Mucosa of gallbladder (tissue), 1 donor: ENCODE results near the gene POTEI. TPM values are rescaled to one million over a fixed set of nuclear protein-coding genes. Genes with fewer than 3 reads are reported as not detected.
"Not testable (repeated sequence)": the region's sequence is repeated elsewhere in the genome, so short reads cannot be mapped to it uniquely, and the experiment has no call there.

Source experiments
- DNase-seq: peaks from one replicate; pipeline ENCODE4 v3.0.0-alpha.2; 2020; ENCODE audit warnings: low spot score
- total RNA-seq: library from RNA; stranded (reverse); gene quantifications from one replicate; pipeline ENCODE4 v1.2.1, GENCODE V29; 2021
- donor health status: DM: no; HTN: no; CAD: no.

POTEI gene
- 0.03 TPM for total RNA-seq

DNA sequence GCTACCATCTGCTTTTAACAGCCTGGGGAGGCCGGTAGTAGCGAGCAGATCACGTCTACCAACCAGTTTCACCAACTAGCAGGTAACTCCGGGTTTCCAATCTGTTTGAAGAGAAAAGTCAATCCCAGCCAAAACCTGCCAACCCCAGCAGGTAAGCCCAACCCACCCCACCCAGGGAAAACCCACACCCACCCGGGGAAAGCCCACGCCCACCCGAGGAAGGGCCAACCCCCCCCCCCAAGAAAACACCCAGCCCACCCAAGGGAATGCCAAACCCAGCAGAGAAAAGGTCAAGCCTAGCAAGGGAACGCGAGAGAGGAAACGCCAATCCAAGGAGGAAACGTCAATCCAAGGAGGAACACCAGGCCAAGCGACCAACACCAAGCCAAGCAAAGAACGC is at the start of gene POTEI:
POTEI (minus strand) TSS at position 101 of the 400 bp plus-strand sequence; CDS start at position 8, 93 bp downstream.
- DNase-seq: not testable (repeated sequence)

- not testable (repeated sequence) for DNase-seq
Measured at GRCh38 chr2:130556441-130556840, 47.3 kb upstream of the POTEI start.

- not testable (repeated sequence) for DNase-seq
Measured at GRCh38 chr2:130554178-130554577, 45.0 kb upstream of the POTEI start.

DNA sequence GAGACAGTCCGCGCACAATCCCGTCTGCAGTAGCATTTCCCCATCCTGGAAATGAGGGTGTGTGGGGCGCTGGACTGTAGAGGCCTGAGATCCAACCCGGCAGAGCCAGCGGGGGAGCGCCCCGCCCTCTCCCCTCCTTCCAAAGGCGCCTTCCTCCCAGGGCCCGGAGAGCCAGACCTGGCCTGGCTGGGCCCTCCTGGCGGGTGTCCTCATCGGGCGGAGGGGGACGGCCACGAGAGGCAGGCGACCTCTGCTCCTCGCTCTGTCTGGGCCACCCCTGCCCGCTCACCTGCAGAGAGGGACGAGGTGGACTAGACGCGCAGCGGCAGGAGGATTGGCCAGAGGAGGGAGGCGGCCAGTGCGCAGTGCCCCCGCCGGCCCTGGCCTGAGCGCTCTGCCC is 40.3 kb upstream of the POTEI start:
- not testable (repeated sequence) for DNase-seq

GRCh38 chr2:130548418-130548817 is 39.3 kb upstream of the POTEI start:
- not testable (repeated sequence) for DNase-seq

GRCh38 chr2:130544978-130545377 is 35.9 kb upstream of the POTEI start:
- not testable (repeated sequence) for DNase-seq

GRCh38 chr2:130543785-130544528 is 34.8 kb upstream of the POTEI start:
- not testable (repeated sequence) for DNase-seq

DNA sequence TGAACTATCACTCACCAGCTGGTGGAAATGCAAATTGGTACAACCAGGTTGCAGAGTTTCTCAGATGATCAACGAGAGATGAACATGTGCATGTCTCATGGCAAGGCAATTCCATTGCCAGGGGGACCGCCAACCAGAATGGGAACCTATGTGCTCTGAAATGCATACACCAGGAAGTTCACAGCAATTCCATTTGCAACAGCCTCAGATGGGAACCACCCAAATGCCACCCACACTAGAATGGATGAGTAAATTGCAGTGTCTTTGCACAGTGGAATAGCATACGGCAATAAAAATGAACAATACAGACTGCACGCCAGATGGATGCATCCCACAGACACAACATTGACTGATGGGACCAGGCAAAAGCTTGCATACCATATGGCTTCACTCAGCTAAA is 33.7 kb upstream of the POTEI start:
- DNase-seq: not testable (repeated sequence)

GRCh38 chr2:130538271-130538670 is 29.1 kb upstream of the POTEI start:
- not testable (repeated sequence) for DNase-seq

- not testable (repeated sequence) for DNase-seq
Measured at GRCh38 chr2:130536654-130537053, 27.5 kb upstream of the POTEI start.

DNA sequence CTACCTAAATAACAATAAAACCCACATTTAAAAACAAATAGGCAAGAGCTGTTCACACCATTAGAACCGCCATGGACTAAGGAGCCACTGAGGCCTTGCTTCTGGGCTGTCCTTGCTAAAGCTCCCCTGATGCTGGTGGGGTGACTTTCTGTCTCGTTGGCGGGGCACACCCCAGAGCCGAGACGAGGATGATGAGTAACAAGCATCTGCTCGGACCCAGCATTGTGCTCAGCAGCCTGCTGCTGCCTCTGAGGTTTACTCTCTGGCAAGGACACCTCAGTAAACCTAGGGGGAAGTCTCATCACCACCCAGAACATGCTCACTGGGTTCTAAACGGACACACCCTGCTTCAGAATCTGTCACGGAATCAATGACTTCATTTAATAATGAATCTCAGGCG is 22.5 kb upstream of the POTEI start:
- not testable (repeated sequence) for DNase-seq

DNA sequence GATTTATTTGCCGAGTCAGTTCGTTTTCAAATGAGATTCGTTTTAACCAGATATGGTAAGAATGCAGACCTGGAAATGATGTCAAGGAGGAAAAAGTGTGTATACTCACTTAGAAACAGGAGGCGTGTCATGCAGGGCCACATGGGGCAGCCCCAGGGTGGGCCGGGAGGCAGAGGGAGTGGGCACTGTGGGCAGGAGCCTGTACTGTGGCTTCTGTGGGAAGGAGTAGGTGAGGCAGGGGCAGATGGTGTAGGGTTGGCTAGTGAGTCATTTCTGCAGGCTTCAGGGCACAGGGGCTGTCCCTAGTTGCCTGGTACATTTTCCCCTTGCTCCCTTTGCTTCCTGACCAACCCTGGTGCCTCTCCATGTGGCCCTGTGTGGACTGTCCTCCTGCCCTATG is 22.1 kb upstream of the POTEI start:
- not testable (repeated sequence) for DNase-seq

GRCh38 chr2:130530212-130530611 is 21.1 kb upstream of the POTEI start:
- DNase-seq: not testable (repeated sequence)

DNA sequence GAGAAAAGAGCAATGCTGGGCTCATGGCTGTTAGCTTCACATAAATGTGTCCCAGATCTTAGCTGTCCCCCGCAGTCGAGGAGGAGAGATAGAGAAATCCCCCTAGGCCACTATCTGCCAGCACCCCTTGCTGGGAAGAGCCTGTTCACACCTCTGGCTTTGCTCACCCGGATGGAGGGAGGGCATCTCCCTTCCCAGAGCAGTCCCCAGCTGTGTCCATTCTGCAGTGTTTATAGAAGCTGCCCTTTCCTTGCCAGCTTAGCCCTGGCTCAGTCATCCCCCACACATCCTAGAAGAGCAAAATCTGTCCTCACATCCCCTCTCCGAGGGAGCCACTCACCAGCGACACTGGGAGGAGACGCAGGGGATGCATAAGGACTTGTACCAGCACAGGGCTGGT is 20.4 kb upstream of the POTEI start:
- not testable (repeated sequence) for DNase-seq

DNA sequence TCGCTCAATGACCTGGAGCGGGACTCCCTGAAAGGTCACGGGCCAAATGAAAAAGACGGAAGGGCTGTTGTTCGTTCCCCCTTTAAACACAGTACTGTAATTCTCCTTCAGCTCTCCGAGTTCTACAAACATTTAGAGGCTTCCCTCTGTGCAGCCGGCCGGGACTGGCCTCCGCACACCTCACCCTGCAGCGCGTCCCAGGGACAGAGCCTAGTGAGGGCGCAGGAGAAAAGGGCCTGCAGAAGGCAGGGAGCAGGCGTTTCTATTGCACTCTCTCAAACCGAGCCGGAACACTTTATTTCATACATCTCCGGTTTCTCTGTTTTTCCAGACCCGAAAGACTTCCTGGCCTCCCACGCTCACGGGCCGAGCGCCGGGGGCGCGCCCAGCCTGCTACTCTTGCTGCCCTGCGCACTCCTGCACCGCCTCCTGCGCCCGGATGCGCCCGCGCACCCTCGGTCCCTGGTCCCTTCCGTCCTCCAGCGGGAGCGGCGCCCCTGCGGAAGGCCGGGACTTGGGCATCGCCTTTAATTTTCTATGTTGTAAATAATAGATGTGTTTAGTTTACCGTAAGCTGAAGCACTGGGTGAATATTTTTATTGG is 18.3 kb upstream of the POTEI start:
- not testable (repeated sequence) for DNase-seq

DNA sequence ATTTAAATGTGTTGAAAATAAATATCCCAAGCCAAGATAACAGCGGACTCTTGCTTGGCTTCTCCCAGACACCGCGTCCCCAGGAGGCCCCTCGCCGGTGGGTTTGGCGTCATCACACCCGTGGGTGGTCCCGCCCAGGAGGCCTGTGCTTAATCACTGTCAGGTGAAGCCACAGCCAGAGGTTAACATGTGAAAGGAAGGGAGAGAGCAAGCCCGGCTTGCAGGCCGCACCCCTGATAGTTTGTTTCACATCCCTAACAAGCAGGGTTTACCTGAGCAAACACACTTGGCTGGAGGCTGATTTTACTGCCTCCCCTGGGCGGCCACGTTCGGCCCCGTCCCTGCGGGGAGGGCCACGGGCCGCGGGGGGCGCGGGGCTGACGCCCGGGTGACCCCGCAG is 13.3 kb upstream of the POTEI start:
- DNase-seq: not testable (repeated sequence)

GRCh38 chr2:130520992-130521391 is 11.9 kb upstream of the POTEI start, which contains the start of gene CFC1B:
Gene CFC1B, plus strand, starts transcription at chr2:130521222. Its CDS starts 263 bp downstream, at chr2:130521485.
- not testable (repeated sequence) for DNase-seq

DNA sequence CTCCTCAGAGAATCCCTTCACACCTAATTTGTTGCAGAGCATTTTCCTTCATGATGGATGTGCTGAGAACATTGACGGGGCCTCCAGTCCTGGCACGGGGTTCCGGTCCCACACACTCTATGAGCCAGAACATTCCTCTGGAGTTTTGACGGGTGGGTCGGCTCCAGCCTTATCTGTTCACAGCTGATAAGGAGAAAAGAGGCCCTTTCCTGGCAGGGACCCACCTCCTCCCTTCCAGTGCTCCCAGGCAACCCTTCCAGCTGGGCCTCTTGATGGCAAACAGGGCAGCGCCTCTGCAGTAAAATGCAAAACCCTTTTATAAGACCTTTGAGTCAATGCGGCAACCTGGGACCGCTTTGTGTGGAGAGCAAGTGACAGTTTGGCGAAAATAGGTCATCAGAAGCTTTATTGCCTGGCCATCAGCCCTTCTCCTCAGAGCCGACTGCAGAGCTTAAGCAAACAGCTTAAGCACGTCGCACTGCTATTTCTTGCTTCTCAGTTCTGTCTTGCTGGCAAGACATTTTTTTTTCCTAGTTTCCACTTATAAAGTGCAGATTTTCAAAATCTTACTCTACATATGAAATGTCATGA is 9.5 kb upstream of the POTEI start:
- not testable (repeated sequence) for DNase-seq

DNA sequence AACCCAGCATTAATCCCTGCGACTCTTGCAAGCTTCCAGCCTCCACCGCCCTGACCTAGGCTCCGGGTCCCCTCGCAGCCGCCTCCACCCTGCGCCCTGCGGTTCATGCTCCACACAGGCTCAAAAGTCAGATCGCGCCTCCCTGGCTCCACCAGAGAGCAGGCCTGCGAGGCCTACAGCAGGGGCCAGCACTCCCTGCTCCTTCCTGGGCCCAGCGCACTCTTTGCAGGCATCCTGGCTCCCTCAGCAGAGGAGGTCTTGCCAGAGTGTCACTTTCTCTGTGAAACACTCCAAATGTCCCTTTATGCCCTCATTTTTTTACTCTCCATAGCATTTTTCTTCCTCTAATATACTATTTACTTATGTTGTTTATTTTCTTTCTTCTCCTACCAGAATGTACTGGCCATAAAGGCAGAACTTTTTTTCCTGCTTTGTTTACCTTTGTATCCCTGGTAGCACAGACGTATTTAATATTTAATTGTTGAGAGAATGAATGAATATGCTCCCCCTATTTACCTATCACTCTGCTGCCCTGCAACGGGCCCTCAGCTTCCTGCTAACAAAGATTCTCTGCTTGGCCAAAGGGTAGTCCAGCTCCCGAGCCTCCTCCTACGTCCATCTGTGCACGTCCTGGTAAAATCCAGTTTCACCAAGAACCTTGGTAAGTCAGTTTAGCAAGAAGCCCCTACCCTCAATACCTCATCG is 2.8 kb upstream of the POTEI start:
- DNase-seq: not testable (repeated sequence)

DNA sequence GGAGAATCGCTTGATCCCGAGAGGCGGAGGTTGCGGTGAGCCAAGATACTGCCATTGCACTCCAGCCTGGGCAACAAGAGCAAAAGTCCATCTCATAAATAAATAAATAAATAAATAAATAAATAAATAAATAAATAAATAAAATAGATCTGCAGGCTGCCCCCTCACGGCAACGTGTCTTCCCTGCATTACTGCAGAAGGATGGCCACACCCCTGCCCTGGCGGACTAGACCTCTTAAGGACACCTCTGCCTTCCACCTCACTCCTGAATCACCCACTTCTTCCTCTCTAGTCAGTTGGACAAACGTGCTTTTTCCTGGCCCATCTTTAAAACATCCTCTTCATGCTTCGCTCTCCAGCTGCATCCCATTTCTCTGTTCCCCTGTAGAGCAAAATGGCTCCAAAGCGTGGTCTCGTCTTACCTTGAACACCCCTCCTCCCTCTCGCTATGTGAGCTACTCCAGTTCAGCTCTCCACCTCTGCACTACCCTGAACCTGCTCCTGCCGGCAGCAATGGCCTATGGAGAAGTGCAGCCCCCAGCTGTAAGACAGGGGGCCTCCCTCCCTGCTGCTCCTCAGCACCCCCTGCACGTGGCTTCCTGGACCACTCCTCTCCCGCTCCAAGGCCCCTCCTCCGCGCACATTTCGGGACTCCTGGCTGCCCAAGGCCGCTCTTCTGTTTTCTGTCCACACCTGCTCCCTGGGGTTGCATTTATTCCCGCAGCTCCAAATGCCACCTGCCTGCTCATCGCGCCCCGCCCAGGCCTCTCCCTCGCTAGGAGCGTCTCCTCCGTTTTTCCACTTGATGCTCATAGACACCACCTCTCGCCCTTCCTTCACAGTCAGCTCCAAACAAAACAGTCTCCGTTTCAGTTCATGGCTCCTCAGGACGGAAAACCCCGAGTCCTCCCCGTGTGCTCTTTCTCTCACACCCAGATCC is 1.9 kb upstream of the POTEI start:
- not testable (repeated sequence) for DNase-seq

- DNase-seq: not testable (repeated sequence)
Measured at GRCh38 chr2:130491073-130491472, 18.1 kb downstream of the POTEI start.
